ENCODE results near the gene ITSN2.
"Not testable (repeated sequence)": the region's sequence is repeated elsewhere in the genome, so short reads cannot be mapped to it uniquely, and the experiment has no call there.

The ITSN2 gene

GRCh38 chr2:24365051-24365450 lies 4.7 kb upstream of the ITSN2 start:
- peak; percentile 26 for DNase-seq (ENCODE audit: extremely low spot score)
- POLR2A ChIA-PET, result interaction anchor here (0.6 kb wide), 1 partner anchor 17 kb away, joined by 8 read pairs; no protein-coding TSS in a partner anchor
- TF ChIP-seq CTCF (IDR thresholded peaks at IDR 0.05; ENCODE audit: control extremely low read depth, extremely low read depth, low read depth, missing control alignments), result no peak
- CTCF ChIA-PET, result interaction anchor here (0.6 kb wide), 1 partner anchor 9 kb away, joined by 3 read pairs; no protein-coding TSS in a partner anchor

DNA sequence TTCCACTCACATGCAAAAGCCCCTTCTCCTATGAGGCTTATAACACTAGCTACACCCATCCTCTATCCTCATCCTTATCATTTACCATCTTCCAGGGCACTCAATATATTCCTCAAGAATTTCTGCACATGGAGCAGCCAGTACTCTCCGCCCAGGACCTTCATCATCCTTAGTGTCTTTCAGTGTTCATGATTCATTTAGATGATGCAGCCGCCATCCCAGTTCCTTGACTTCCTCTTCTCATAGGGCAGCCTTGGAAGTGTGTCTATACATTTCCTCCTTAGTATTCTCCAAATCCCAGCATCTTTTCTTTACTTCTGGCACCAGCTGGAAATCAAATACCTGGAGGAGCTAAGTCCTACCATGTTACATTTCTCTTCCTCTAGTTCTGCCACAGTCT lies 3.0 kb upstream of the ITSN2 start:
- no peak for TF ChIP-seq CTCF (IDR thresholded peaks at IDR 0.05; ENCODE audit: control extremely low read depth, extremely low read depth, low read depth, missing control alignments)
- no peak for DNase-seq (ENCODE audit: extremely low spot score)
- ChIA-PET POLR2A (no interaction called here), CTCF (interaction anchor here (2.0 kb wide), 1 partner anchor 13 kb away, joined by 4 read pairs; no protein-coding TSS in a partner anchor)

DNA sequence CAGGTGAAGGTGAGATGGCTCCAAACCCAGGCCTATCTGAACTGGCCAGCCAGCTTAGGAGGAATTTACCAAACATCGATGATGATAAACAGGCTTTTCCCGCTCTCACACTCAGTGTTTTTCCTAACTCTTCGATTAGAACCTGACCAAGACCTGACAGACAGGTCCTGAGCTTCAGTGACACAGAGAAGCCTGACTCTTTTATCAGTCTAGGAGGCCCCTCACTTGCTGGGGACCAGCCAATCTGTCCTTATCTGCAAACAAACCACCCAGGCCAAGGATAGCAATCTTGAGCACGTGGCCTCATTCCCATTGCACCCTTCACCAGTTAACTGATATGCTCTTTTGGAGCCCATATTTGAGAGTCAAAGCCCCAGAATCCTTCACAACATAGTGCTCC lies 1.9 kb upstream of the ITSN2 start:
- DNase-seq (ENCODE audit: extremely low spot score), result no peak
- POLR2A ChIA-PET, result no interaction called here
- CTCF ChIA-PET, result interaction anchor here (2.0 kb wide), 1 partner anchor 12 kb away, joined by 4 read pairs; no protein-coding TSS in a partner anchor
- no peak for TF ChIP-seq CTCF (IDR thresholded peaks at IDR 0.05; ENCODE audit: control extremely low read depth, extremely low read depth, low read depth, missing control alignments)

DNA sequence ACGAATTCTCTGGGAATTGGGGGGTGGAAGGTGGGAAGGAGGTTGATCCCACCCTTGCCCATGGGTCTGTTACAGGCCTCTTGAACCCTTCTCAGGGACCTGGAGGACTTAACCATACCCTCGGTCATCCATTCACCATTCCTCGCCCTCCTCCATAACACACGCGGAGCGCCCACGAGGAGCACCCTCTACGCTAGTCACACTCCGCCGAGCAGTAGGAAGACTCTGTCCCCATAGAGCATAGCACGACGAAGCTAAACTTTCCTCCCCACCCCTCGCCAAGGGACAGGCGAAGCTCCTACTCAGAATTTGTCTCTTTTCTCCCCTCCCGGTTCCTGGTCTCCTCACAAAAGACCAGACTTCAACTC lies 611 bp upstream of the ITSN2 start:
- POLR2A ChIA-PET, result interaction anchor here (0.9 to 3.0 kb wide), 2 partner anchors 18 to 32 kb away, joined by 4 to 13 read pairs; no protein-coding TSS in a partner anchor
- DNase-seq (ENCODE audit: extremely low spot score), result no peak
- CTCF ChIA-PET, result interaction anchor here (0.8 to 1.4 kb wide), 4 partner anchors 10 to 277 kb away, joined by 3 to 4 read pairs (median 3); partner anchors contain the start of gene TP53I3
- no peak for TF ChIP-seq CTCF (IDR thresholded peaks at IDR 0.05; ENCODE audit: control extremely low read depth, extremely low read depth, low read depth, missing control alignments)

DNA sequence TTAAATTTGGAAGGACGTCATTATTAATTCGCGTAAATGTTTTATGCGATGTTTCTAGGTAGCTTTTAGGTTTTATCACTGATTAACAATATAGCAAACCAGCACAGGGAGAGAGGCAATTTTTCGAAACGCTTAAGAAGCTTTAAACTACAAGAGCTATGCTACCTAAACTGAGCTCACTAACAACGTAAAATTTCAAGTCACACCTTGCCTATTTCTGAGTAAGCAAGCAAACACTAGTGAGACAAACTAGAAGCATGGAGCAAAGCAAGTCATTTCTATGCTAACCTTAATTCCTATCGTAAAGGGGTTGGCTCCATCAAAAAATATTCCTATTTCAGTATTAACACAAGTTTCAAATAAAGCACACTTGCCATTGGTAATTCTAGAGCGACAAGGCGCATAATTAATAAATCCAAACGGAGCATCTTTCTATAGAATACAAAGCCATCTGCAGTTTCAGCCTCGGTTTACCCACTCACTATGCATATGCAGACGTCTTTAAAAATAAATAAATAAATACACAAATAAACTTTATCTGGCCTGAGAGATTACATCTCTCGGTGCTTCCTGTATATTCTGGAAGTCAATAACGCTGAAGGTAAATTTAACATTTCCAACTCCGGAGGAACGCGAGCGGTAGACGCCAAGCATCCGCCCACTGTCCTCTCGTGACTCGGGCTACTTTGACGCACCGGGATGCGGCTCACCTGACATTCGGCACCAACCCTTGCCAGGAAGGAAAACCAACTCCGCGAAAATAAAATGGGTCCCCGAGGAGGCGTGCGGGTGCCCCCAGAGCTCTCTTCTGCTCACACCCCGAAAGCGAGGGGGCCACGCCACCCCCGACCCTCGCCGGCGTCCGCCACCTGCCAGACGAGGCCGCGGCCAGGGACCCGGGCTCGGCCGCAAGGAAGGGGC lies 947 bp downstream of the ITSN2 start:
- ChIA-PET POLR2A (interaction anchor here (0.6 to 3.0 kb wide), 3 partner anchors 11 to 281 kb away, joined by 4 to 13 read pairs (median 11); no protein-coding TSS in a partner anchor), CTCF (interaction anchor here (1.0 to 1.6 kb wide), 5 partner anchors 8 to 43 kb away, joined by 3 to 4 read pairs (median 3); no protein-coding TSS in a partner anchor)
- TF ChIP-seq CTCF (IDR thresholded peaks at IDR 0.05; ENCODE audit: control extremely low read depth, extremely low read depth, low read depth, missing control alignments), result no peak
- DNase-seq (ENCODE audit: extremely low spot score), result no peak

DNA sequence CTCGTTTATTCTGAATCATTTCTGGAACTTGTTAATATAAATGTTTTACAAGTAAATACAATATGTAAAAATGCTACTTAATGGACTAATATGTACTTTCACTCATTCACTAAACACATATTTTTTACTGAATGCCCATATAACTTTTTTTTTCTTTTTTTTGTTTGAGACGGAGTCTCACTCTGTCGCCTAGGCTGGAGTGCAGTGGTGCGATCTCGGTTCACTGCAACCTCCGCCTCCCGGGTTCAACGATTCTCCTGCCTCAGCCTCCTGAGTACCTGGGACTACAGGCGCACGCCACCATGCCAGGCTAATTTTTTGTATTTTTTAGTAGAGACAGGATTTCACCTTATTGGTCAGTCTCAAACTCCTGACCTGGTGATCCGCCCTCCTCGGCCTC lies 2.6 kb downstream of the ITSN2 start:
- DNase-seq (ENCODE audit: extremely low spot score); POLR2A ChIA-PET: not testable (repeated sequence)
- CTCF ChIA-PET, result interaction anchor here (1.3 to 1.6 kb wide), 2 partner anchors 20 to 42 kb away, joined by 3 to 4 read pairs; no protein-coding TSS in a partner anchor

GRCh38 chr2:24357115-24357514 lies 3.2 kb downstream of the ITSN2 start:
- POLR2A ChIA-PET; DNase-seq (ENCODE audit: extremely low spot score); CTCF ChIA-PET: not testable (repeated sequence)
